ENCODE measurements around the gene CNTN4. TPM values are rescaled to one million over a fixed set of nuclear protein-coding genes. Genes with fewer than 3 reads are reported as not detected.

The CNTN4 gene
- total and polyA plus RNA-seq, 3 experiments from 2014 or later, result not detected

- CTCF ChIA-PET, result no interaction called here
- no peak for DNase-seq
- Histone ChIP-seq H3K4me3 (ENCODE audit: low read length) (no peak overlapping the region), H3K27ac (ENCODE audit: low read depth, low read length) (no peak overlapping the region), H3K9me3 (ENCODE audit: low read length) (no peaks in the 10 kb centered on the region), H3K4me1 (ENCODE audit: insufficient read depth, low read length) (no peaks in the 10 kb centered on the region), H3K27me3 (ENCODE audit: insufficient read depth, low read length, poor library complexity, severe bottlenecking) (no peaks in the 10 kb centered on the region), H3K36me3 (ENCODE audit: insufficient read depth, low read length) (no peaks in the 10 kb centered on the region)
- no peaks in the 10 kb centered on the region for H3K9me3 Mint-ChIP-seq
- H3K4me1 Mint-ChIP-seq, result no peaks in the 10 kb centered on the region
- no peaks in the 10 kb centered on the region for H3K27me3 Mint-ChIP-seq
- H3K27ac Mint-ChIP-seq, result no peak overlapping the region
- POLR2A ChIA-PET, result no interaction called here
- H3K36me3 Mint-ChIP-seq, result no peaks in the 10 kb centered on the region
- H3K4me3 Mint-ChIP-seq, result no peak overlapping the region
Observed at GRCh38 chr3:2454865-2455264, 356.2 kb downstream of the CNTN4 start.

- Histone ChIP-seq H3K36me3 (ENCODE audit: insufficient read depth, low read length) (no peaks in the 10 kb centered on the region), H3K4me3 (ENCODE audit: low read length) (no peak overlapping the region), H3K27ac (ENCODE audit: low read depth, low read length) (no peak overlapping the region), H3K4me1 (ENCODE audit: insufficient read depth, low read length) (no peaks in the 10 kb centered on the region), H3K9me3 (ENCODE audit: low read length) (no peaks in the 10 kb centered on the region), H3K27me3 (ENCODE audit: insufficient read depth, low read length, poor library complexity, severe bottlenecking) (no peaks in the 10 kb centered on the region)
- Mint-ChIP-seq H3K4me1 (no peaks in the 10 kb centered on the region), H3K27ac (no peak overlapping the region), H3K27me3 (no peaks in the 10 kb centered on the region), H3K4me3 (no peak overlapping the region), H3K36me3 (no peaks in the 10 kb centered on the region), H3K9me3 (no peaks in the 10 kb centered on the region)
- ChIA-PET CTCF (no interaction called here), POLR2A (no interaction called here)
- DNase-seq, result no peak
Observed at GRCh38 chr3:2456788-2457187, 358.1 kb downstream of the CNTN4 start.

- no peak overlapping the region for H3K4me3 ChIP-seq (ENCODE audit: low read length)
- DNase-seq, result no peak
- ChIA-PET POLR2A (no interaction called here), CTCF (no interaction called here)
- Mint-ChIP-seq H3K9me3 (no peaks in the 10 kb centered on the region), H3K36me3 (no peaks in the 10 kb centered on the region), H3K4me3 (no peak overlapping the region), H3K27ac (no peak overlapping the region), H3K4me1 (no peaks in the 10 kb centered on the region), H3K27me3 (no peaks in the 10 kb centered on the region)
- no peak overlapping the region for H3K27ac ChIP-seq (ENCODE audit: low read depth, low read length)
- H3K27me3 ChIP-seq (ENCODE audit: insufficient read depth, low read length, poor library complexity, severe bottlenecking), result no peaks in the 10 kb centered on the region
- no peaks in the 10 kb centered on the region for H3K4me1 ChIP-seq (ENCODE audit: insufficient read depth, low read length)
- H3K36me3 ChIP-seq (ENCODE audit: insufficient read depth, low read length), result no peaks in the 10 kb centered on the region
- H3K9me3 ChIP-seq (ENCODE audit: low read length), result no peaks in the 10 kb centered on the region
Observed at GRCh38 chr3:2458816-2459215, 360.1 kb downstream of the CNTN4 start.

GRCh38 chr3:2465842-2466241 is 367.2 kb downstream of the CNTN4 start:
- H3K4me1 Mint-ChIP-seq, result no peaks in the 10 kb centered on the region
- H3K27ac Mint-ChIP-seq, result no peak overlapping the region
- H3K4me3 Mint-ChIP-seq, result no peak overlapping the region
- H3K27me3 Mint-ChIP-seq, result peaks cover 0 to 1% of the 10 kb centered on the region in 2 donors
- peaks cover 0 to 5% (median 0%) of the 10 kb centered on the region in 5 donors for H3K9me3 Mint-ChIP-seq
- H3K36me3 Mint-ChIP-seq, result no peaks in the 10 kb centered on the region
- Histone ChIP-seq H3K36me3 (ENCODE audit: insufficient read depth, low read length) (no peaks in the 10 kb centered on the region), H3K4me1 (ENCODE audit: insufficient read depth, low read length) (no peaks in the 10 kb centered on the region), H3K9me3 (ENCODE audit: low read length) (no peaks in the 10 kb centered on the region), H3K27ac (ENCODE audit: low read depth, low read length) (no peak overlapping the region), H3K27me3 (ENCODE audit: insufficient read depth, low read length, poor library complexity, severe bottlenecking) (no peaks in the 10 kb centered on the region), H3K4me3 (ENCODE audit: low read length) (no peak overlapping the region)
- DNase-seq, result no peak
- CTCF ChIA-PET, result no interaction called here
- POLR2A ChIA-PET, result no interaction called here

GRCh38 chr3:2468816-2469215 is 370.1 kb downstream of the CNTN4 start:
- H3K27me3 Mint-ChIP-seq, result peaks cover 0 to 1% of the 10 kb centered on the region in 2 donors
- no peak for DNase-seq
- H3K27me3 ChIP-seq (ENCODE audit: insufficient read depth, low read length, poor library complexity, severe bottlenecking), result no peaks in the 10 kb centered on the region
- H3K27ac Mint-ChIP-seq, result no peak overlapping the region
- no peaks in the 10 kb centered on the region for H3K36me3 ChIP-seq (ENCODE audit: insufficient read depth, low read length)
- no peak overlapping the region for H3K4me3 Mint-ChIP-seq
- H3K4me1 Mint-ChIP-seq, result no peaks in the 10 kb centered on the region
- no peaks in the 10 kb centered on the region for H3K4me1 ChIP-seq (ENCODE audit: insufficient read depth, low read length)
- no peak overlapping the region for H3K4me3 ChIP-seq (ENCODE audit: low read length)
- no peaks in the 10 kb centered on the region for H3K36me3 Mint-ChIP-seq
- peaks cover 0 to 6% (median 2%) of the 10 kb centered on the region in 5 donors for H3K9me3 Mint-ChIP-seq
- CTCF ChIA-PET, result no interaction called here
- POLR2A ChIA-PET, result no interaction called here
- no peak overlapping the region for H3K27ac ChIP-seq (ENCODE audit: low read depth, low read length)
- H3K9me3 ChIP-seq (ENCODE audit: low read length), result no peaks in the 10 kb centered on the region

- Histone ChIP-seq H3K9me3 (ENCODE audit: low read length) (no peaks in the 10 kb centered on the region), H3K36me3 (ENCODE audit: insufficient read depth, low read length) (no peaks in the 10 kb centered on the region), H3K27me3 (ENCODE audit: insufficient read depth, low read length, poor library complexity, severe bottlenecking) (no peaks in the 10 kb centered on the region), H3K27ac (ENCODE audit: low read depth, low read length) (no peak overlapping the region), H3K4me1 (ENCODE audit: insufficient read depth, low read length) (no peaks in the 10 kb centered on the region), H3K4me3 (ENCODE audit: low read length) (no peak overlapping the region)
- H3K36me3 Mint-ChIP-seq, result no peaks in the 10 kb centered on the region
- no peak overlapping the region for H3K27ac Mint-ChIP-seq
- H3K27me3 Mint-ChIP-seq, result no peaks in the 10 kb centered on the region
- no peak overlapping the region for H3K4me3 Mint-ChIP-seq
- ChIA-PET POLR2A (no interaction called here), CTCF (no interaction called here)
- H3K4me1 Mint-ChIP-seq, result no peaks in the 10 kb centered on the region
- DNase-seq, result no peak
- peaks cover 0 to 2% (median 0%) of the 10 kb centered on the region in 5 donors for H3K9me3 Mint-ChIP-seq
Observed at GRCh38 chr3:2476996-2477395, 378.3 kb downstream of the CNTN4 start.

GRCh38 chr3:2477620-2478019 is 379.0 kb downstream of the CNTN4 start:
- H3K4me1 ChIP-seq (ENCODE audit: insufficient read depth, low read length), result no peaks in the 10 kb centered on the region
- DNase-seq, result no peak
- Mint-ChIP-seq H3K4me3 (no peak overlapping the region), H3K27ac (no peak overlapping the region), H3K4me1 (no peaks in the 10 kb centered on the region), H3K36me3 (no peaks in the 10 kb centered on the region), H3K27me3 (no peaks in the 10 kb centered on the region), H3K9me3 (peaks cover 0 to 3% (median 0%) of the 10 kb centered on the region in 5 donors)
- H3K36me3 ChIP-seq (ENCODE audit: insufficient read depth, low read length), result no peaks in the 10 kb centered on the region
- ChIA-PET POLR2A (no interaction called here), CTCF (no interaction called here)
- H3K9me3 ChIP-seq (ENCODE audit: low read length), result no peaks in the 10 kb centered on the region
- no peak overlapping the region for H3K4me3 ChIP-seq (ENCODE audit: low read length)
- H3K27me3 ChIP-seq (ENCODE audit: insufficient read depth, low read length, poor library complexity, severe bottlenecking), result no peaks in the 10 kb centered on the region
- no peak overlapping the region for H3K27ac ChIP-seq (ENCODE audit: low read depth, low read length)

GRCh38 chr3:2484162-2485026 is 385.7 kb downstream of the CNTN4 start:
- Histone ChIP-seq H3K4me1 (ENCODE audit: insufficient read depth, low read length) (no peaks in the 10 kb centered on the region), H3K9me3 (ENCODE audit: low read length) (no peaks in the 10 kb centered on the region), H3K36me3 (ENCODE audit: insufficient read depth, low read length) (no peaks in the 10 kb centered on the region), H3K27ac (ENCODE audit: low read depth, low read length) (no peak overlapping the region), H3K27me3 (ENCODE audit: insufficient read depth, low read length, poor library complexity, severe bottlenecking) (no peaks in the 10 kb centered on the region), H3K4me3 (ENCODE audit: low read length) (no peak overlapping the region)
- POLR2A ChIA-PET, result no interaction called here
- Mint-ChIP-seq H3K36me3 (no peaks in the 10 kb centered on the region), H3K9me3 (peaks cover 0 to 5% (median 1%) of the 10 kb centered on the region in 5 donors), H3K4me1 (no peaks in the 10 kb centered on the region), H3K4me3 (no peak overlapping the region), H3K27ac (no peak overlapping the region), H3K27me3 (no peaks in the 10 kb centered on the region)
- DNase-seq, result no peak
- CTCF ChIA-PET, result no interaction called here

Measured in CD8-positive, alpha-beta memory T cell (primary cell).